Transverse colon (tissue), 4 donors: ENCODE data around the gene TOGARAM2. TPM values are rescaled to one million over a fixed set of nuclear protein-coding genes. Genes with fewer than 3 reads are reported as not detected.

Experiments used
- DNase-seq: peaks from one replicate; pipeline ENCODE4 v3.0.0-alpha.2; 2019
- H3K27ac ChIP-seq, 4 donors: fragments of 200-600 bp; sonication (generic); 2 replicates each; pipeline ENCODE4 v1.5.1; 2016 to 2018; ENCODE audit warnings: inconsistent platforms in 4 of 4
- H3K27me3 ChIP-seq: fragments of 200-600 bp; sonication (generic); 2 replicates; pipeline ENCODE4 v1.5.1; 2017; ENCODE audit warnings: inconsistent platforms
- H3K36me3 ChIP-seq, 4 donors: fragments of 200-600 bp; sonication (generic); 2 replicates each; pipeline ENCODE4 v1.5.1; 2017 to 2019; ENCODE audit warnings: inconsistent platforms in 4 of 4
- H3K4me1 ChIP-seq, 4 donors: fragments of 200-600 bp; sonication (generic); 2 replicates each; pipeline ENCODE4 v1.5.1; 2017 to 2020; ENCODE audit warnings: inconsistent platforms in 4 of 4
- H3K4me3 ChIP-seq, 4 donors: fragments of 200-600 bp; sonication (generic); 1 replicate in 1 of 4; 2 replicates in 3 of 4; pipeline versions ENCODE4 v1.5.1 to v1.6.1; 2017 to 2019; ENCODE audit warnings: inconsistent platforms in 4 of 4
- H3K9me3 ChIP-seq, 2 donors: fragments of 200-600 bp; sonication (generic); 2 replicates each; pipeline ENCODE4 v1.5.1; 2017 to 2019; ENCODE audit warnings: inconsistent platforms in 2 of 2
- EP300 ChIP-seq: sonication (generic); formaldehyde crosslinking; IDR thresholded peaks from one replicate; pipeline ENCODE4 v1.6.1; 2017; ENCODE audit warnings: antibody characterized with exemption, low read depth
- POLR2A ChIP-seq: fragments of 450-650 bp; IDR thresholded peaks from one replicate; pipeline ENCODE4 v1.6.1; 2016; ENCODE audit warnings: antibody characterized with exemption, mild to moderate bottlenecking, moderate library complexity
- POLR2AphosphoS5 ChIP-seq, 3 donors: sonication (generic); formaldehyde crosslinking; IDR thresholded peaks; one replicate each; pipeline ENCODE4 v1.6.1; 2016; ENCODE audit warnings: antibody characterized with exemption in 3 of 3
- WGBS, 2 donors: methylation state at CpG; one replicate each; pipeline ENCODE4 v1.1.5; 2018; ENCODE audit warnings: low coverage in 1 of 2; 5-methylcytosine and 5-hydroxymethylcytosine counted together
- in situ Hi-C, 4 donors: fragments of 200-750 bp; cut with MboI; loops; one replicate each; pipeline versions ENCODE4 v1.15.0 to v1.15.1; 2017; ENCODE audit warnings: low sequenced_read_pairs in 3 of 4, low pct_ligation_motif_present in 1 of 4, low pct_unique_long_range_greater_than_20kb in 1 of 4
- intact Hi-C: fragments of 100-400 bp; cut with DNase I; formaldehyde crosslinking; loops from one replicate; pipeline ENCODE4 v1.15.1; 2023; ENCODE audit warnings: low total_unique reads
- total RNA-seq, 4 donors: library from RNA; depleted of rRNA; stranded (reverse); fragments of >200 nt; gene quantifications; one replicate each; pipeline ENCODE4 v1.1.0, GENCODE V29; 2016
- TF ChIP-seq, protein P1 (sequence below), 5 experiments: fragments of 200-600 bp in 3 of 5; fragments of 450-650 bp in 2 of 5; sonication (generic) in 3 of 5; IDR thresholded peaks; 1 replicate in 2 of 5; 2 replicates in 3 of 5; pipeline ENCODE4 v1.5.1; 2016 to 2017; ENCODE audit warnings: antibody characterized with exemption in 5 of 5, inconsistent platforms in 3 of 5, mild to moderate bottlenecking in 2 of 5, moderate library complexity in 1 of 5

The TOGARAM2 gene
- total RNA-seq, 4 donors from 2014 or later, result 0.79 to 7.1 (median 3.1) TPM; not detected in 1

DNA sequence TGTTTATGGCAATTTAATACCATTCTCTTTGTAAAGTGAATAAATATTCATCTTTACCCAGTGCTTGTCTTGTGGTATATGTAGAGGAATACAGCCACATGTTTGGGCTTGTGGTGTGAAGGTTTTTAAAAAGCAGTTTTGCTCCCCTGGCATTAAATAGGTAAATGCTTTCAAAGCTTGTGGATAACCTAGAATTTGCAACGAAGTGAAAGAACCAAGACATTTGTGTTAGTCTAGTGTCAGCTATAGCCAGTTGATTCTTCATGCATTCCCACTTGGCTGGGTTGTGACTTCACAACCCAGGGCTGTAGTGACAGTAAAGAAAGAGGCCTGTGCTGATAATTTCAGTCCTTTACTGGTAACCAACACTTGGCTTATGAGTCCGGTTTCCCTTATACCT is 32.9 kb upstream of the TOGARAM2 start:
- no peak for DNase-seq
- H3K9me3 ChIP-seq, result no peaks in the 10 kb centered on the region
- H3K27me3 ChIP-seq, result no peaks in the 10 kb centered on the region
- peaks cover 0 to 23% (median 13%) of the 10 kb centered on the region in 4 donors for H3K4me1 ChIP-seq
- intact Hi-C loops (no loop called here), in situ Hi-C loops (no loop called here)
- TF ChIP-seq POLR2A, result no peak
- no peak for TF ChIP-seq POLR2AphosphoS5 (IDR thresholded peaks at IDR 0.05)
- TF ChIP-seq EP300, result no peak
- TF ChIP-seq, protein P1, sequence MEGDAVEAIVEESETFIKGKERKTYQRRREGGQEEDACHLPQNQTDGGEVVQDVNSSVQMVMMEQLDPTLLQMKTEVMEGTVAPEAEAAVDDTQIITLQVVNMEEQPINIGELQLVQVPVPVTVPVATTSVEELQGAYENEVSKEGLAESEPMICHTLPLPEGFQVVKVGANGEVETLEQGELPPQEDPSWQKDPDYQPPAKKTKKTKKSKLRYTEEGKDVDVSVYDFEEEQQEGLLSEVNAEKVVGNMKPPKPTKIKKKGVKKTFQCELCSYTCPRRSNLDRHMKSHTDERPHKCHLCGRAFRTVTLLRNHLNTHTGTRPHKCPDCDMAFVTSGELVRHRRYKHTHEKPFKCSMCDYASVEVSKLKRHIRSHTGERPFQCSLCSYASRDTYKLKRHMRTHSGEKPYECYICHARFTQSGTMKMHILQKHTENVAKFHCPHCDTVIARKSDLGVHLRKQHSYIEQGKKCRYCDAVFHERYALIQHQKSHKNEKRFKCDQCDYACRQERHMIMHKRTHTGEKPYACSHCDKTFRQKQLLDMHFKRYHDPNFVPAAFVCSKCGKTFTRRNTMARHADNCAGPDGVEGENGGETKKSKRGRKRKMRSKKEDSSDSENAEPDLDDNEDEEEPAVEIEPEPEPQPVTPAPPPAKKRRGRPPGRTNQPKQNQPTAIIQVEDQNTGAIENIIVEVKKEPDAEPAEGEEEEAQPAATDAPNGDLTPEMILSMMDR (IDR thresholded peaks at IDR 0.05), result no peak
- no peak overlapping the region for H3K27ac ChIP-seq
- H3K4me3 ChIP-seq, result no peak overlapping the region
- peaks cover 0 to 50% (median 17%) of the 10 kb centered on the region in 4 donors for H3K36me3 ChIP-seq
- WGBS, 2 donors, result 92 to 95% methylated on average over 2 of the region's 2 CpGs

DNA sequence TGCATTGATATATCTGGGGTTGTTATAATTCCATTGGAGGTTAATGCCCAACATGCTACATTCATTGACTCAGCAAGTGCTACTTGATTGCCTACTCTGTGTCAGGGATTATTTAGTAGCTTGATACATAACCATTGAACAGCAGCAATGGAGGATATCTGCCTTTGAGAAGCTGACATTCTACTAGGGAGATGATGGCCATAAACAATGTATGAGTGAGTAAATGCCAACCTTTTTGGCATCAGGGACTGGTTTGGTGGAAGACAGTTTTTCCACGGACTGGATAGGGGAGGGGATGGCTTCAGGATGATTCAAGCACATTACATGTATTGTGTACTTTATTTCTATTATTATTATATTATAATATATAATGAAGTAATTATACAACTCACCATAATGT is 31.9 kb upstream of the TOGARAM2 start:
- Histone ChIP-seq H3K4me3 (no peak overlapping the region), H3K27me3 (no peaks in the 10 kb centered on the region), H3K36me3 (peaks cover 0 to 41% (median 15%) of the 10 kb centered on the region in 4 donors), H3K27ac (no peak overlapping the region), H3K4me1 (peaks cover 0 to 23% (median 13%) of the 10 kb centered on the region in 4 donors), H3K9me3 (no peaks in the 10 kb centered on the region)
- DNase-seq, result no peak
- TF ChIP-seq, protein P1 (IDR thresholded peaks at IDR 0.05), result no peak
- no peak for TF ChIP-seq EP300
- TF ChIP-seq POLR2A, result no peak
- no peak for TF ChIP-seq POLR2AphosphoS5 (IDR thresholded peaks at IDR 0.05)
- intact Hi-C loops (no loop called here), in situ Hi-C loops (no loop called here)
- WGBS, 2 donors, result 97% methylated on average over 1 of the region's 1 CpG; no CpG with 5 or more reads in 1 of the 2 donors

DNA sequence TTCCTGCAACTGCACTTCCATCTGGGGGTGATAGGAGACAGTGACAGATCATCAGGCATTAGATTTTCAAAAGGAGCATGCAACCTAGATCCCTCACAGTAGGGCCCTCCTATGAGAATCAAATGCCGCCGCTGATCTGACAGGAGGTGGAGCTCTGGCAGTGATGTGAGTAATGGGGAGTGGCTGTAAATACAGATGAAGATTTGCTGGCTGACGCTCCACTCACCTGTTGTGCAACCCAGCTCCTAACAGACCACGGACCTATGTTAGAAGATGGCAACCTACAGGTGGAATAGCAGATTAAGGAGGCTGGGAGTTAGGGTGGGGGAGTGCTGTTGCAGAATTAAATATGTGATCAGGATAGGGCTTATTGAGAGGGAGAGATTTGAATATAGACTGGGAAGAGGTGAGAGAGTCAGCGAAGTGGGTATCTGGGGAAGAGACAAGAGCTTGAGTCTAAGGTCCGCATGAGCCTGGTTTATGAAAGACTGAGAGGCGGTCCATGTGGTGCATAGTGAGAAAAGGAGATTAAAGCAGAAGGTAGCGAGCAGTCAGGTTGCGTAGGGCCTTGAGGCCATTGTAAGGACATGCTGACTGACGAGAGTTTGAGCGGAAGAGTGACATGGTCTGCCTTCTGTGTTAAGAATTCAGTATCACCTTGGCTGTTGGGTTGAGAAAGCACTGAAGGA is 31.3 kb upstream of the TOGARAM2 start:
- WGBS, 2 donors, result 82 to 87% methylated on average over 7 to 11 of the region's 11 CpGs
- Histone ChIP-seq H3K4me3 (no peak overlapping the region), H3K27me3 (no peaks in the 10 kb centered on the region), H3K4me1 (peaks cover 0 to 23% (median 13%) of the 10 kb centered on the region in 4 donors), H3K27ac (no peak overlapping the region), H3K36me3 (peaks cover 0 to 40% (median 13%) of the 10 kb centered on the region in 4 donors), H3K9me3 (no peaks in the 10 kb centered on the region)
- DNase-seq, result no peak
- TF ChIP-seq POLR2A (no peak), POLR2AphosphoS5 (IDR thresholded peaks at IDR 0.05) (no peak), EP300 (no peak)
- TF ChIP-seq, protein P1 (IDR thresholded peaks at IDR 0.05), result no peak
- intact Hi-C loops (loop anchor here (10.0 kb wide), 1 partner anchor 65 kb away; no protein-coding TSS in a partner anchor), in situ Hi-C loops (loop anchor here in 3 of 4 donors (10.0 to 25.0 kb wide), 2 partner anchors 245 to 888 kb away; no protein-coding TSS in a partner anchor)

DNA sequence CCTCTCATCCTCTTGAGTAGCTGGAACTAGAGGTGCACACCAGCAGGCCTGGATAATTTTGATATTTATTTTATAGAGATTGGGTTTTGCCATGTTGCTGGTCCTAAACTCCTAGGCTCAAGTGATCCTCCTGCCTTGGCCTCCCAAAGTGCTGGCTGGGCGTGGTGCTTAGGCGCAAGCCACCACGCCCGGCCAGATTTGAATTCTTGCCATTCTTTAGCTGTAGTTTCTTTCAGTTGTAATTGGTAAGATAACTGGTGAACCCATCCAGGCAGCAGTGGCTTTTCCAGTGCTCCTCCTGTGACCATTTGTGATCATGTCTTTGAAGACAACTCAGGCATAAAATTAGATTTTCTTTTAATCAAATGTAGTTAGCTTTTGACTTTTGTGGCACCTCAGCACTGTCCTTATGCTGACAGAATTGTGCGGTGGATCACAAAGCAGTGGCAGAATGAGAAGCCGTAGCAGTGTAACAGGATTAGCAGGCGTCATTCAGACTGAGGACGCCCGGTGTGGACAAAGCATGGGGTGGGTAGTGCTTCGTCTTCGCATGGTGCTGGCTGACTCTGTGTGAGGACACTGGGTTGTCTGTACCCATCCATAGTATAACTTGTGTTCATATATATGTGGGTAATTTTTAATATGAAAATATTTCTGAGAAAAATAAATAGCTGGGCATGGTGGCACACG is 30.0 kb upstream of the TOGARAM2 start:
- DNase-seq, result no peak
- in situ Hi-C loops (loop anchor here in 3 of 4 donors (10.0 to 25.0 kb wide), 2 partner anchors 244 to 886 kb away; no protein-coding TSS in a partner anchor), intact Hi-C loops (loop anchor here (10.0 kb wide), 1 partner anchor 64 kb away; no protein-coding TSS in a partner anchor)
- H3K27me3 ChIP-seq, result no peaks in the 10 kb centered on the region
- peaks cover 0 to 27% (median 10%) of the 10 kb centered on the region in 4 donors for H3K36me3 ChIP-seq
- H3K9me3 ChIP-seq, result no peaks in the 10 kb centered on the region
- peak overlapping the region; percentile 42 to 68 (median 51) for H3K27ac ChIP-seq
- peaks cover 0 to 23% (median 13%) of the 10 kb centered on the region in 4 donors for H3K4me1 ChIP-seq
- TF ChIP-seq POLR2AphosphoS5 (IDR thresholded peaks at IDR 0.05), result no peak
- TF ChIP-seq EP300, result no peak
- TF ChIP-seq, protein P1 (IDR thresholded peaks at IDR 0.05), result no peak
- TF ChIP-seq POLR2A, result no peak
- 90 to 93% methylated on average over 2 to 12 of the region's 12 CpGs for WGBS, 2 donors
- no peak overlapping the region for H3K4me3 ChIP-seq
